HCT116 (cell line): Measurements from ENCODE around the gene FDXR. TPM values are rescaled to one million over a fixed set of nuclear protein-coding genes. Genes with fewer than 3 reads are reported as not detected.

Experiments
- ATAC-seq: fragments of 200-7000 bp; cut with Tn5 transposase; 2 replicates; pipeline ENCODE4 v1.9.1; 2020; ENCODE audit warnings: mild to moderate bottlenecking, moderate library complexity
- BruUV-seq: library from RNA; stranded (reverse); fragments of 400-500 nt; replicated peaks from 2 replicates; lab custom pipeline; 2021; lab: Mats Ljungman, UMichigan
- CTCF ChIA-PET: fragments of 300-600 bp; sonication (Branson Sonifier 250); formaldehyde crosslinking; loops from one replicate; lab custom pipeline; 2021; ENCODE audit warnings: antibody characterized with exemption; lab: Charles Lee
- POLR2A ChIA-PET: fragments of 300-600, 350-600 bp; sonication (Branson Sonifier 250); formaldehyde crosslinking; loops from one replicate; lab custom pipeline; 2021; ENCODE audit warnings: antibody characterized with exemption; lab: Charles Lee
- RAD21 ChIA-PET, 2 experiments: fragments of 300-600 bp; sonication (Branson Sonifier 250); formaldehyde crosslinking; loops; one replicate each; lab custom pipeline; 2023; ENCODE audit warnings: low total read pairs in 2 of 2; ENCODE audit not compliant: uncharacterized antibody in 2 of 2, unreplicated experiment in 2 of 2, low non-redundant PET in 1 of 2; lab: Charles Lee
- DNase-seq: peaks from one replicate; pipeline ENCODE4 v3.0.0-alpha.2; 2010; ENCODE audit warnings: low read depth, low spot score
- H2AFZ ChIP-seq: fragments of 200-600 bp; shearing (Covaris generic), sonication (generic); 2 replicates; pipeline ENCODE4 v1.6.1; 2017; ENCODE audit warnings: low read depth, mixed run types, mixed read lengths, antibody characterized with exemption, low read length; ENCODE audit not compliant: poor library complexity, severe bottlenecking
- H3K27ac ChIP-seq: 2 replicates; pipeline ENCODE4 v1.5.1; 2012; ENCODE audit warnings: low read depth, low read length
- H3K27me3 ChIP-seq: fragments of 200-600 bp; sonication (generic); 2 replicates; pipeline ENCODE4 v1.6.1; 2016; ENCODE audit warnings: mixed run types, low read length, mixed read lengths; ENCODE audit not compliant: insufficient read depth
- H3K36me3 ChIP-seq, 2 experiments: fragments of 200-500 bp in 1 of 2; fragments of 200-600 bp in 1 of 2; sonication (Bioruptor generic) in 1 of 2; sonication (generic) in 1 of 2; 2 replicates each; pipeline versions ENCODE4 v1.5.1 to v1.6.1; 2014 to 2016; ENCODE audit warnings: low read length in 2 of 2, inconsistent platforms in 1 of 2, mixed read lengths in 1 of 2, mixed run types in 1 of 2; ENCODE audit not compliant: insufficient read depth in 2 of 2, control insufficient read depth in 1 of 2
- H3K4me1 ChIP-seq, 2 experiments: fragments of 200-600 bp in 1 of 2; sonication (generic) in 1 of 2; 2 replicates each; pipeline versions ENCODE4 v1.5.1 to v1.6.1; 2012 to 2017; ENCODE audit warnings: low read length in 2 of 2, inconsistent platforms in 1 of 2, mild to moderate bottlenecking in 1 of 2, mixed read lengths in 1 of 2, mixed run types in 1 of 2, moderate library complexity in 1 of 2; ENCODE audit not compliant: insufficient read depth in 2 of 2, control insufficient read depth in 1 of 2
- H3K4me2 ChIP-seq: fragments of 200-600 bp; sonication (generic); 2 replicates; pipeline ENCODE4 v1.6.1; 2017; ENCODE audit warnings: mixed run types, low read length, mixed read lengths
- H3K4me3 ChIP-seq, 2 experiments: fragments of 200-600 bp in 1 of 2; sonication (generic) in 1 of 2; replicated peaks in 1 of 2; 2 replicates each; pipeline ENCODE4 v1.5.1; 2011 to 2016; ENCODE audit warnings: low read length in 2 of 2, control low read depth in 1 of 2, low read depth in 1 of 2, mild to moderate bottlenecking in 1 of 2, mixed read lengths in 1 of 2, mixed run types in 1 of 2
- H3K79me2 ChIP-seq: fragments of 200-600 bp; sonication (generic); 2 replicates; pipeline ENCODE4 v1.6.1; 2017; ENCODE audit warnings: mild to moderate bottlenecking, mixed run types, low read length, moderate library complexity, mixed read lengths; ENCODE audit not compliant: insufficient read depth
- H3K9ac ChIP-seq: fragments of 200-600 bp; sonication (generic); 2 replicates; pipeline ENCODE4 v1.6.1; 2016; ENCODE audit warnings: low read length, mixed read lengths
- H3K9me2 ChIP-seq: fragments of 200-600 bp; sonication (generic), shearing (Covaris generic); 2 replicates; pipeline ENCODE4 v1.6.1; 2017; ENCODE audit warnings: mixed run types, mild to moderate bottlenecking, moderate library complexity; ENCODE audit not compliant: insufficient read depth
- H3K9me3 ChIP-seq, 2 experiments: fragments of 200-500 bp in 1 of 2; fragments of 200-600 bp in 1 of 2; sonication (Bioruptor generic) in 1 of 2; sonication (generic) in 1 of 2; 2 replicates each; pipeline ENCODE4 v1.6.1; 2014 to 2017; ENCODE audit warnings: low read length in 2 of 2, mixed read lengths in 2 of 2, inconsistent platforms in 1 of 2, low read depth in 1 of 2, mild to moderate bottlenecking in 1 of 2, mixed run types in 1 of 2, moderate library complexity in 1 of 2; ENCODE audit not compliant: control insufficient read depth in 1 of 2, insufficient read depth in 1 of 2
- H4K20me1 ChIP-seq: fragments of 200-600 bp; sonication (generic), shearing (Covaris generic); 2 replicates; pipeline ENCODE4 v1.6.1; 2017; ENCODE audit warnings: mixed run types, mild to moderate bottlenecking, moderate library complexity; ENCODE audit not compliant: insufficient read depth
- EZH2 ChIP-seq: fragments of 200-600 bp; sonication (generic); IDR thresholded peaks from 2 replicates; pipeline ENCODE4 v1.6.1; 2017; ENCODE audit warnings: antibody characterized with exemption, mixed run types
- EZH2phosphoT487 ChIP-seq: fragments of 200-600 bp; IDR thresholded peaks from 2 replicates; pipeline ENCODE4 v1.6.1; 2018; ENCODE audit warnings: antibody characterized with exemption, borderline replicate concordance
- JUND ChIP-seq: IDR thresholded peaks from 2 replicates; pipeline ENCODE4 v1.6.1; 2012
- POLR2A ChIP-seq: IDR thresholded peaks from 2 replicates; pipeline ENCODE4 v1.7.0; 2011; ENCODE audit warnings: borderline replicate concordance; ENCODE audit not compliant: insufficient read depth, insufficient read length; ENCODE audit errors: extremely low read depth
- SIN3A ChIP-seq: IDR thresholded peaks from 2 replicates; pipeline ENCODE4 v1.6.1; 2012; ENCODE audit warnings: low read depth
- SRF ChIP-seq: IDR thresholded peaks from 2 replicates; pipeline ENCODE4 v1.6.1; 2012; ENCODE audit warnings: low read depth
- TCF7L2 ChIP-seq: IDR thresholded peaks from 2 replicates; pipeline ENCODE4 v1.7.0; 2011; ENCODE audit warnings: borderline replicate concordance, inconsistent platforms; ENCODE audit not compliant: insufficient read depth, insufficient read length; ENCODE audit errors: extremely low read depth
- ZNF274 ChIP-seq: fragments of 200-500 bp; sonication (Bioruptor generic); IDR thresholded peaks from 2 replicates; pipeline ENCODE4 v1.6.1; 2014; ENCODE audit warnings: mild to moderate bottlenecking, low read depth, low read length, inconsistent platforms
- intact Hi-C: fragments of 100-400 bp; cut with micrococcal nuclease; formaldehyde crosslinking; loops from 2 replicates; pipeline ENCODE4 v1.10.0; 2022
- total RNA-seq: library from RNA; stranded (reverse); gene quantifications from one replicate; pipeline ENCODE4 v1.2.1, GENCODE V29; 2021; ENCODE audit not compliant: unreplicated experiment
- TF ChIP-seq, protein P1 (sequence below): IDR thresholded peaks from 2 replicates; pipeline ENCODE4 v1.6.1; 2012
- TF ChIP-seq, protein P2 (sequence below): IDR thresholded peaks from 2 replicates; pipeline ENCODE4 v1.6.1; 2011; ENCODE audit warnings: mild to moderate bottlenecking, low read length, moderate library complexity; ENCODE audit not compliant: insufficient replicate concordance; ENCODE audit errors: extremely low read depth

Gene FDXR
- total RNA-seq, 1 experiment from 2014 or later, result 98.8 TPM

DNA sequence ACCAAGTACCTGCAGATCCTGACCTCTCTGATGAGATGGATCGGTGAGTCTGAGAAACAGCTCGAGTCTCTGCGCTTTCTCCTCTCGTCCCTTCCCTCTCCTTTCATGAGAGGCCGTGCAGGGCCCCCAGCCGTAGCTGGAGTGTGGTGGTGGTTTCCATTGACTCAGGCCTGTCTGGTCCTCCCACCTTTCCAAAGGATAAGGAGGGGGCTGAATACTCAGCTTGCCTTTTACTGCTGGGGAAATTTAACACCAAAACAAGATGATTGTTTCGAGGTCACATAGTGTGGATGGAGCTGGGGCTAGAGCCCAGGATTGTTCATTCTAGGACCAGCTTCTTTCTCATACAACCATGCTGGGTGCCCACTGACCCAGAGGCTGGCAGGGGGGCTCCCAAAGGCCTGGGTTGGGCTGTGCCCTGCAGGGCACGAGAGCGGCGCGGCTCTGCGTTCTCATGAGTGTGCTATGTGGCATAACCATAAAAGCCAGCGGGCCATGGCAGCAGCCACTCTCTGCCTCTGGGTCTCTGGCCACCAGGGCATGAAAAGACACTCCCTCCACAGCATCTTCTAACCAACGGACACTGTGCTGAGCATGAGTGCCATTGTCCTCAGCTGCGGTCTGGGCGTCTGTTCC is 52.9 kb downstream of the FDXR start:
- no TSS peak for BruUV-seq
- Histone ChIP-seq H3K9me3 (no peaks in the 10 kb centered on the region), H4K20me1 (no peaks in the 10 kb centered on the region), H3K4me2 (no peak overlapping the region), H3K4me1 (no peaks in the 10 kb centered on the region), H3K27ac (no peak overlapping the region), H2AFZ (no peak overlapping the region), H3K9me2 (no peaks in the 10 kb centered on the region), H3K36me3 (no peaks in the 10 kb centered on the region), H3K4me3 (no peak overlapping the region), H3K79me2 (no peaks in the 10 kb centered on the region), H3K27me3 (no peaks in the 10 kb centered on the region), H3K9ac (no peak overlapping the region)
- ATAC-seq (no peak), DNase-seq (no peak)
- no peak for TF ChIP-seq SIN3A
- TF ChIP-seq JUND, result no peak
- TF ChIP-seq POLR2A, result no peak
- TF ChIP-seq, protein P1, sequence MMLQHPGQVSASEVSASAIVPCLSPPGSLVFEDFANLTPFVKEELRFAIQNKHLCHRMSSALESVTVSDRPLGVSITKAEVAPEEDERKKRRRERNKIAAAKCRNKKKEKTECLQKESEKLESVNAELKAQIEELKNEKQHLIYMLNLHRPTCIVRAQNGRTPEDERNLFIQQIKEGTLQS, result no peak
- no peak for TF ChIP-seq EZH2
- no peak for TF ChIP-seq EZH2phosphoT487
- TF ChIP-seq, protein P2, sequence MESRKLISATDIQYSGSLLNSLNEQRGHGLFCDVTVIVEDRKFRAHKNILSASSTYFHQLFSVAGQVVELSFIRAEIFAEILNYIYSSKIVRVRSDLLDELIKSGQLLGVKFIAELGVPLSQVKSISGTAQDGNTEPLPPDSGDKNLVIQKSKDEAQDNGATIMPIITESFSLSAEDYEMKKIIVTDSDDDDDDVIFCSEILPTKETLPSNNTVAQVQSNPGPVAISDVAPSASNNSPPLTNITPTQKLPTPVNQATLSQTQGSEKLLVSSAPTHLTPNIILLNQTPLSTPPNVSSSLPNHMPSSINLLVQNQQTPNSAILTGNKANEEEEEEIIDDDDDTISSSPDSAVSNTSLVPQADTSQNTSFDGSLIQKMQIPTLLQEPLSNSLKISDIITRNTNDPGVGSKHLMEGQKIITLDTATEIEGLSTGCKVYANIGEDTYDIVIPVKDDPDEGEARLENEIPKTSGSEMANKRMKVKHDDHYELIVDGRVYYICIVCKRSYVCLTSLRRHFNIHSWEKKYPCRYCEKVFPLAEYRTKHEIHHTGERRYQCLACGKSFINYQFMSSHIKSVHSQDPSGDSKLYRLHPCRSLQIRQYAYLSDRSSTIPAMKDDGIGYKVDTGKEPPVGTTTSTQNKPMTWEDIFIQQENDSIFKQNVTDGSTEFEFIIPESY, result no peak
- no peak for TF ChIP-seq ZNF274
- no peak for TF ChIP-seq SRF
- no peak for TF ChIP-seq TCF7L2
- CTCF ChIA-PET, result interaction anchor here (1.3 kb wide), 1 partner anchor 23 kb away, joined by 4 read pairs; no protein-coding TSS in a partner anchor
- intact Hi-C loops, result no loop called here
- RAD21 ChIA-PET, result no interaction called here
- POLR2A ChIA-PET, result no interaction called here
